GM23248 (cell line): ENCODE measurements around the gene DLG4. TPM values are rescaled to one million over a fixed set of nuclear protein-coding genes. Genes with fewer than 3 reads are reported as not detected.
"Not testable (repeated sequence)": the region's sequence is repeated elsewhere in the genome, so short reads cannot be mapped to it uniquely, and the experiment has no call there.

Experiments
- DNase-seq: peaks from one replicate; pipeline ENCODE4 v3.0.0-alpha.2; 2015
- H2AFZ ChIP-seq: fragments of 200-600 bp; sonication (generic); 2 replicates; pipeline ENCODE4 v1.6.1; 2016; ENCODE audit warnings: antibody characterized with exemption
- H3F3A ChIP-seq: fragments of 200-600 bp; sonication (generic); 2 replicates; pipeline ENCODE4 v1.6.1; 2016; ENCODE audit warnings: mild to moderate bottlenecking, antibody characterized with exemption, mixed run types; ENCODE audit not compliant: insufficient read depth
- H3K27ac ChIP-seq: fragments of 200-600 bp; sonication (generic); 2 replicates; pipeline ENCODE4 v1.5.1; 2016; ENCODE audit warnings: mild to moderate bottlenecking
- H3K27me3 ChIP-seq: fragments of 200-600 bp; sonication (generic); replicated peaks from 2 replicates; pipeline ENCODE4 v1.6.1; 2016; ENCODE audit warnings: mild to moderate bottlenecking; ENCODE audit not compliant: insufficient read depth
- H3K36me3 ChIP-seq: fragments of 200-600 bp; sonication (generic); 2 replicates; pipeline ENCODE4 v1.6.1; 2016; ENCODE audit warnings: low read depth, mild to moderate bottlenecking
- H3K4me1 ChIP-seq: fragments of 200-600 bp; sonication (generic); 2 replicates; pipeline ENCODE4 v1.6.1; 2016; ENCODE audit warnings: mild to moderate bottlenecking; ENCODE audit not compliant: insufficient read depth
- H3K4me2 ChIP-seq: fragments of 200-600 bp; sonication (generic); one replicate; pipeline ENCODE4 v1.6.1; 2016; ENCODE audit warnings: mild to moderate bottlenecking; ENCODE audit not compliant: unreplicated experiment
- H3K4me3 ChIP-seq: fragments of 200-600 bp; sonication (generic); 2 replicates; pipeline ENCODE4 v1.5.1; 2016; ENCODE audit warnings: mild to moderate bottlenecking
- H3K79me2 ChIP-seq: fragments of 200-600 bp; sonication (generic); 2 replicates; pipeline ENCODE4 v1.6.1; 2016; ENCODE audit warnings: mild to moderate bottlenecking; ENCODE audit not compliant: insufficient read depth
- H3K9ac ChIP-seq: fragments of 200-600 bp; sonication (generic); 2 replicates; pipeline ENCODE4 v1.6.1; 2016; ENCODE audit warnings: mild to moderate bottlenecking
- H3K9me2 ChIP-seq: fragments of 200-600 bp; sonication (generic); 2 replicates; pipeline ENCODE4 v1.6.1; 2016; ENCODE audit warnings: mixed run types, mild to moderate bottlenecking, moderate library complexity; ENCODE audit not compliant: insufficient read depth
- H3K9me3 ChIP-seq: fragments of 200-600 bp; sonication (generic); one replicate; pipeline ENCODE4 v1.6.1; 2017; ENCODE audit warnings: low read depth
- H4K20me1 ChIP-seq: fragments of 200-600 bp; sonication (generic); 2 replicates; pipeline ENCODE4 v1.6.0; 2016; ENCODE audit not compliant: insufficient read depth
- EZH2 ChIP-seq: fragments of 200-600 bp; sonication (generic); IDR thresholded peaks from 2 replicates; pipeline ENCODE4 v1.6.1; 2018; ENCODE audit warnings: antibody characterized with exemption, mild to moderate bottlenecking; ENCODE audit not compliant: insufficient read depth, poor library complexity, severe bottlenecking
- EZH2phosphoT487 ChIP-seq: fragments of 200-600 bp; sonication (generic); IDR thresholded peaks from 2 replicates; pipeline ENCODE4 v1.6.1; 2018; ENCODE audit warnings: antibody characterized with exemption, moderate library complexity, mild to moderate bottlenecking, low read depth; ENCODE audit not compliant: insufficient read depth
- WGBS, 2 experiments: methylation state at CpG; one replicate each; pipeline ENCODE4 v1.1.6; 2015 to 2017; ENCODE audit warnings: low lambda C conversion rate in 2 of 2, low coverage in 1 of 2; ENCODE audit errors: missing lambda C conversion rate in 2 of 2; 5-methylcytosine and 5-hydroxymethylcytosine counted together
- in situ Hi-C: fragments of 300-500 bp; cut with MboI; formaldehyde crosslinking; loops from 2 replicates; pipeline ENCODE4 v1.15.0; 2020
- polyA plus RNA-seq: library from polyadenylated mRNA; unstranded; fragments of >200 nt; fragmentation: Nextera tagmentation; extraction: Ambion mirVana; gene quantifications from 2 replicates; pipeline ENCODE4 v1.2.1, GENCODE V29; 2016
- total RNA-seq: library from RNA; depleted of rRNA; stranded (reverse); fragments of >200 nt; shearing (Covaris generic); gene quantifications from 2 replicates; pipeline ENCODE4 v1.2.3, GENCODE V29; 2014

Gene DLG4
- total and polyA plus RNA-seq, 2 experiments from 2014 or later: 1.3 to 13.1 TPM

GRCh38 chr17:7246779-7247178, 27.1 kb upstream of the DLG4 start:
- no peak for DNase-seq
- in situ Hi-C loops: no loop called here
- WGBS, 2 experiments: 79 to 86% methylated on average over 5 of the region's 5 CpGs

GRCh38 chr17:7243838-7244237, 24.2 kb upstream of the DLG4 start:
- H3K4me2 ChIP-seq, H3K9me2 ChIP-seq, H2AFZ ChIP-seq, in situ Hi-C loops, H3K4me3 ChIP-seq, H3K27me3 ChIP-seq, H4K20me1 ChIP-seq, H3K9me3 ChIP-seq, DNase-seq: not testable (repeated sequence)
- Histone ChIP-seq H3K79me2 (peaks cover 75% of the 10 kb centered on the region), H3K9ac (peak overlapping the region; percentile 99; the same call in 1 of the 2 replicates), H3K27ac (peak overlapping the region; percentile 99), H3K4me1 (peaks cover 19% of the 10 kb centered on the region), H3F3A (peaks cover 38% of the 10 kb centered on the region), H3K36me3 (peaks cover 23% of the 10 kb centered on the region)
- WGBS, 2 experiments: 59 to 65% methylated on average over 10 of the region's 10 CpGs

More at GRCh38 chr17:7246779-7247178, 27.1 kb upstream of the DLG4 start:
- no peak overlapping the region for H2AFZ ChIP-seq
- H3K79me2 ChIP-seq: peaks cover 75% of the 10 kb centered on the region
- peaks cover 8% of the 10 kb centered on the region; the same call in 1 of the 2 replicates for H3K4me1 ChIP-seq
- no peak overlapping the region for H3K4me2 ChIP-seq
- no peaks in the 10 kb centered on the region for H3K27me3 ChIP-seq
- H3K4me3 ChIP-seq: no peak overlapping the region
- no peak overlapping the region for H3K27ac ChIP-seq
- no peaks in the 10 kb centered on the region for H3K9me2 ChIP-seq
- H3K9ac ChIP-seq: no peak overlapping the region; the same call in 1 of the 2 replicates
- H3K9me3 ChIP-seq: no peaks in the 10 kb centered on the region
- TF ChIP-seq EZH2phosphoT487 (no peak), EZH2 (no peak)
- peaks cover 18% of the 10 kb centered on the region; the same call in 1 of the 2 replicates for H3F3A ChIP-seq
- H3K36me3 ChIP-seq: peaks cover 9% of the 10 kb centered on the region
- no peaks in the 10 kb centered on the region for H4K20me1 ChIP-seq

DNA sequence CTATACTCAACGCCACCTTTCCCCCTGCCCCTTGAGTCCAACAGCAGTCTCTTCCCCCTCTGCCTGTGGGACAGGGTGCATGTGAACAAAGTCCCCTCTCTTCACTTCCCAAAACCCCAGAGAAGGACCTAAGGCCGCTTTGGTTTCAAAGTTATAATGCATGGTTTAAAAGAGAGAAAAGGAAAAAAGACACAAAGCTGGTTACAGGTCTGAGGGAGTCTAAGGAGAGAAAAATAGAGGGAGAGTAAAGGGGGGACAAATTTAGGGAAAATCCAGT, 23.8 kb upstream of the DLG4 start:
- in situ Hi-C loops: no loop called here
- Histone ChIP-seq H3K4me1 (peaks cover 19% of the 10 kb centered on the region), H2AFZ (peak overlapping the region; percentile 82), H3F3A (peaks cover 38% of the 10 kb centered on the region), H3K79me2 (peaks cover 74% of the 10 kb centered on the region), H3K27ac (peak overlapping the region; percentile 99), H3K27me3 (no peaks in the 10 kb centered on the region), H3K9me3 (no peaks in the 10 kb centered on the region), H3K9ac (peak overlapping the region; percentile 99), H3K36me3 (peaks cover 23% of the 10 kb centered on the region), H3K4me3 (peak overlapping the region; percentile 97), H4K20me1 (no peaks in the 10 kb centered on the region), H3K9me2 (no peaks in the 10 kb centered on the region), H3K4me2 (peak overlapping the region; percentile 100)
- TF ChIP-seq EZH2phosphoT487: no peak
- TF ChIP-seq EZH2: no peak
- 19 to 36% methylated on average over 2 of the region's 2 CpGs for WGBS, 2 experiments
- DNase-seq: no peak

- Histone ChIP-seq H3K36me3 (peaks cover 23% of the 10 kb centered on the region), H3K9me3 (no peaks in the 10 kb centered on the region), H3K9me2 (no peaks in the 10 kb centered on the region), H3K4me1 (peaks cover 19% of the 10 kb centered on the region), H3K4me3 (peak overlapping the region; percentile 97), H3K27ac (peak overlapping the region; percentile 99), H3F3A (peaks cover 38% of the 10 kb centered on the region), H3K79me2 (peaks cover 69% of the 10 kb centered on the region), H3K4me2 (peak overlapping the region; percentile 100), H2AFZ (peak overlapping the region; percentile 82), H4K20me1 (no peaks in the 10 kb centered on the region), H3K9ac (peak overlapping the region; percentile 99), H3K27me3 (no peaks in the 10 kb centered on the region)
- TF ChIP-seq EZH2phosphoT487 (no peak), EZH2 (no peak)
- DNase-seq: peak; percentile 97
- in situ Hi-C loops: no loop called here
- WGBS, 2 experiments: 1 to 2% methylated on average over 37 to 38 of the region's 49 CpGs
These were observed 23.2 kb upstream of the DLG4 start for GRCh38 chr17:7242717-7243452.
